ENCODE measurements around the gene SNAPC1. TPM values are rescaled to one million over a fixed set of nuclear protein-coding genes. Genes with fewer than 3 reads are reported as not detected.
A peak's percentile ranks its signal among the peaks of the same experiment; 100 is the strongest.

The SNAPC1 gene, protein sequence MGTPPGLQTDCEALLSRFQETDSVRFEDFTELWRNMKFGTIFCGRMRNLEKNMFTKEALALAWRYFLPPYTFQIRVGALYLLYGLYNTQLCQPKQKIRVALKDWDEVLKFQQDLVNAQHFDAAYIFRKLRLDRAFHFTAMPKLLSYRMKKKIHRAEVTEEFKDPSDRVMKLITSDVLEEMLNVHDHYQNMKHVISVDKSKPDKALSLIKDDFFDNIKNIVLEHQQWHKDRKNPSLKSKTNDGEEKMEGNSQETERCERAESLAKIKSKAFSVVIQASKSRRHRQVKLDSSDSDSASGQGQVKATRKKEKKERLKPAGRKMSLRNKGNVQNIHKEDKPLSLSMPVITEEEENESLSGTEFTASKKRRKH
- polyA plus RNA-seq (2011; rRNA removed) (15.2 and 30.5 TPM in 2 replicates), polyA plus RNA-seq (2017; fragmentation: RNase III; extraction: RNeasy Plus Mini Kit Qiagen cat#74134 plus additional on column Dnase treatment) (22.3 to 24.5 TPM (median 22.8 TPM) in 3 replicates), polyA minus RNA-seq (2011; rRNA and poly(A)+ RNA removed) (2.7 and 3.6 TPM in 2 replicates)
- polyA plus RNA-seq (2012; cell fraction: cytosol; rRNA removed), result 4.7 and 5.9 TPM in 2 replicates
- polyA plus RNA-seq (2012; cell fraction: nucleus; rRNA removed), result 2.6 and 5.7 TPM in 2 replicates

- TF ChIP-seq MAX (IDR thresholded peaks at IDR 0.05) (peak; percentile 66), EP300 (IDR thresholded peaks at IDR 0.05) (no peak), JUN (IDR thresholded peaks at IDR 0.05) (peak in 1 of 2 experiments; percentile 49; a peak in 3 of 5 replicates), PHF8 (IDR thresholded peaks at IDR 0.05; ENCODE audit: borderline replicate concordance, low read depth) (peak; percentile 64; the same call in 1 of the 2 replicates), POLR2A (IDR thresholded peaks at IDR 0.05; ENCODE audit: low read length) (peak; percentile 91)
- TF ChIP-seq, protein P1, sequence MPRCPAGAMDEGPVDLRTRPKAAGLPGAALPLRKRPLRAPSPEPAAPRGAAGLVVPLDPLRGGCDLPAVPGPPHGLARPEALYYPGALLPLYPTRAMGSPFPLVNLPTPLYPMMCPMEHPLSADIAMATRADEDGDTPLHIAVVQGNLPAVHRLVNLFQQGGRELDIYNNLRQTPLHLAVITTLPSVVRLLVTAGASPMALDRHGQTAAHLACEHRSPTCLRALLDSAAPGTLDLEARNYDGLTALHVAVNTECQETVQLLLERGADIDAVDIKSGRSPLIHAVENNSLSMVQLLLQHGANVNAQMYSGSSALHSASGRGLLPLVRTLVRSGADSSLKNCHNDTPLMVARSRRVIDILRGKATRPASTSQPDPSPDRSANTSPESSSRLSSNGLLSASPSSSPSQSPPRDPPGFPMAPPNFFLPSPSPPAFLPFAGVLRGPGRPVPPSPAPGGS (IDR thresholded peaks at IDR 0.05), result peak; percentile 38; the same call in 1 of the 3 replicates
- TF ChIP-seq, protein P2, sequence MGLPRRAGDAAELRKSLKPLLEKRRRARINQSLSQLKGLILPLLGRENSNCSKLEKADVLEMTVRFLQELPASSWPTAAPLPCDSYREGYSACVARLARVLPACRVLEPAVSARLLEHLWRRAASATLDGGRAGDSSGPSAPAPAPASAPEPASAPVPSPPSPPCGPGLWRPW (IDR thresholded peaks at IDR 0.05), result no peak
- Histone ChIP-seq H3K9me3 (no peaks in the 10 kb centered on the region), H3K4me1 (peaks cover 36% of the 10 kb centered on the region), H3K4me3 (peak within 1 kb of the TSS; percentile 80), H3K27ac (peak within 1 kb of the TSS; percentile 80 to 88), H3K4me2 (peak within 1 kb of the TSS; percentile 94)
- ChIA-PET CTCF (interaction anchor here (0.6 to 2.4 kb wide), 11 partner anchors 10 to 364 kb away, joined by 3 to 10 read pairs (median 4); no protein-coding TSS in a partner anchor), POLR2A (interaction anchor here (0.6 to 2.4 kb wide), 18 partner anchors 9 to 323 kb away, joined by 3 to 25 read pairs (median 5); partner anchors contain the start of gene HIF1A)
- under 1% methylated on average over 34 of the region's 49 CpGs for WGBS (ENCODE audit: missing lambda C conversion rate)
- FAIRE-seq (peak; percentile 98), ATAC-seq (peak; percentile 90 to 96), DNase-seq (ENCODE audit: low read depth in 1 of 2, low spot score in 1 of 2) (peak; percentile 97 to 99)
These were observed at the start of gene SNAPC1 for GRCh38 chr14:61761959-61762786. Gene SNAPC1 (plus strand): TSS chr14:61762420. CDS start chr14:61762461, 41 bp downstream.

GRCh38 chr14:61713724-61714437 lies 48.3 kb upstream of the SNAPC1 start:
- peaks cover 97% of the 10 kb centered on the region for H3K4me1 ChIP-seq
- no peak for DNase-seq (ENCODE audit: low read depth in 1 of 2, low spot score in 1 of 2)
- ChIA-PET CTCF (interaction anchor here (0.8 to 2.5 kb wide), 4 partner anchors 17 to 243 kb away, joined by 3 to 8 read pairs (median 4); no protein-coding TSS in a partner anchor), POLR2A (interaction anchor here (1.2 to 1.4 kb wide), 2 partner anchors 19 to 154 kb away, joined by 3 to 4 read pairs; partner anchors contain the start of gene HIF1A)
- H3K9me3 ChIP-seq, result no peaks in the 10 kb centered on the region
- 48% methylated on average over 4 of the region's 4 CpGs for WGBS (ENCODE audit: missing lambda C conversion rate)
- peak overlapping the region in 1 of 2 experiments; percentile 27; a peak in 3 of 6 replicates for H3K27ac ChIP-seq
- peak; percentile 9 to 23; a peak in 2 of 6 replicates for ATAC-seq
- H3K4me2 ChIP-seq, result peak overlapping the region; percentile 59
- TF ChIP-seq NR3C1 (IDR thresholded peaks at IDR 0.05), result no peak
- TF ChIP-seq ZFP36 (IDR thresholded peaks at IDR 0.05; ENCODE audit: borderline replicate concordance, partially characterized antibody), result no peak
- TF ChIP-seq REST (IDR thresholded peaks at IDR 0.05), result no peak
- no peak for TF ChIP-seq PBX3 (IDR thresholded peaks at IDR 0.05)
- no peak for TF ChIP-seq SREBF2 (IDR thresholded peaks at IDR 0.05)
- TF ChIP-seq HDAC2 (IDR thresholded peaks at IDR 0.05), result no peak
- no peak for TF ChIP-seq FOSL2 (IDR thresholded peaks at IDR 0.05)
- no peak for TF ChIP-seq FOSL2 (CRISPR knock-in tag; IDR thresholded peaks at IDR 0.05)
- TF ChIP-seq ZNF302 (CRISPR knock-in tag; IDR thresholded peaks at IDR 0.05), result no peak
- TF ChIP-seq EHF (CRISPR knock-in tag; IDR thresholded peaks at IDR 0.05), result no peak
- no peak for TF ChIP-seq HEYL (CRISPR knock-in tag; IDR thresholded peaks at IDR 0.05)
- no peak for TF ChIP-seq PHF8 (IDR thresholded peaks at IDR 0.05; ENCODE audit: borderline replicate concordance, low read depth)
- TF ChIP-seq E2F6 (IDR thresholded peaks at IDR 0.05; ENCODE audit: borderline replicate concordance, low read depth), result no peak
- TF ChIP-seq CHD2 (IDR thresholded peaks at IDR 0.05; ENCODE audit: low read length, partially characterized antibody), result no peak
- TF ChIP-seq EHMT2 (IDR thresholded peaks at IDR 0.05; ENCODE audit: low read depth), result no peak
- TF ChIP-seq CBX2 (IDR thresholded peaks at IDR 0.05; ENCODE audit: borderline replicate concordance, low read depth), result no peak
- peak; percentile 32 for FAIRE-seq
- H3K4me3 ChIP-seq, result no peak overlapping the region
